GM19238 (cell line): Measurements from ENCODE around the gene BIRC5.

Experiments
- DNase-seq: peaks from one replicate; pipeline ENCODE4 v3.0.0; 2011; ENCODE audit warnings: low spot score; ENCODE audit not compliant: insufficient read length

Gene BIRC5

DNA sequence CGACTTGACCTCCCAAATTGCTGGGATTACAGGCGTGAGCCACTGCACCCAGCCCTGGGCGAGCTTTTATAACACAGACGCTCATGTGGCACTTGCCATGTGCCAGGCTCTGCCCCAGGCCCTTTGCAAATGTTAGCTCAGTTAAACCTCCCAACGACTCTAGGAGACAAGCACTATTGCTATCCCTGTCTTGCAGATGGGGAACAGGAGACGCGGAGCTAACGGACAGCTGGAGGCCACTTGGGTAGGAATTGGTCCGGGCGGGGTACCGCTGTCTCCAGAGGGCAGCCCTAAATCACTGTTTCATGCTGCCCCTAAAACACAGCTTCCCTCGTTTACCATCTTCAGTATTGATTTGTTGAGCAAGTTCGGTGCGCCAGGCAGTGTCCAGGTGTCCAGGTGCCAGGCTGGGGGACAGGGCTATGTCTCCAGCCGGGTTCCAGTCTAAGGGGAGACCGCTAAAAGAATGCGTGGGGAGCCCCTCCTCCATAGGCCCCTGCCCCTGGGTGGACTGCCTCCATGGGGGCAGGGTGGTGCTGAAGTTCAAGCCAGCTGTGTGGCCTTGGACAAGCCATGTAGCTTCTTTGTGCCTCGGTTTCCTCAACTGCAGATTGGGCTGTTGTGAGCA lies 41.1 kb downstream of the BIRC5 start:
- DNase-seq: no peak

- DNase-seq: no peak
Observed at GRCh38 chr17:78255953-78256706, 42.1 kb downstream of the BIRC5 start.

DNA sequence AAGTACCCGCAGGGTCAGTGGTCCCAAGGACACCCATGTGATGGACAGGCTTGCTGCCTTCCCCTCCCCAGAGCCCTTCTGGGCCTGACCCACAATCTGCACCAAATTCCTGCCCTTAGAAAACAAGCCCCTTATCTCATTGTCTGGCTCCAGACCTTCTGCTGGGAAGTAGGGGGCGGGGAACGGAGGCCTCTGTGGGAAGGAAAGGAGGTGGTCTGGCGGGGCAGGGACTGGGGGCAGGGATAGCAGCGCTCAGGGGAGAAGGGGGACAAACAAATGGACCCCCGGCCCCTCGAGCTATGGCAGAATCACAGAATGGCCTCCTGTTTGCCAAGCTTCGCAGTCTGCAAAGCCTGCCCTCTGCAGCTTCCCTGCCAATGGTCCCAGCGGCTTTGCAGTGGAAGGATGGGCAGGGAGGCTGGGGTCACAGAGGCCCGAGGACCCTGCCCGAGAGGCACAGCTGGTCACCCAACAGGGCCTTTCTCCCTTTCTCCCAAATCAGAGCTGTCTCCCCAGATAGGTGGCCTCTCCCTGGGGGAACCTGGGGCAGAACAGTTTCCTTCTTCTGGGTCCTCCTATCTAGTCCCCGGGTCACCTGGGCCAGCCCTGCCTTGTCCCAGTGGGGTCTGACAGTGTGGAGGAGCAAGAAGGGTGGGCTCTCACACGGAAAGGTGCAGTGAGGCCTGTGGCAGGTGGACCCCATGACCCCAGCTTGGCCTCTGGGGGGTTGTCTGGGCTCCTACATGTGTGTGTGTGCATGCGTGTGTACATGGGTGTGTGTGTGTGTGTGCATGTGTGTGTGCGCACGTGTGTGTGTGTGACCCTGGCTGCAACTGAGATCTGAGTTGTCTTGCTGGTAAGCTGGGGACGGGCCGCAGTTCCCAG lies 42.9 kb downstream of the BIRC5 start:
- DNase-seq: no peak

DNA sequence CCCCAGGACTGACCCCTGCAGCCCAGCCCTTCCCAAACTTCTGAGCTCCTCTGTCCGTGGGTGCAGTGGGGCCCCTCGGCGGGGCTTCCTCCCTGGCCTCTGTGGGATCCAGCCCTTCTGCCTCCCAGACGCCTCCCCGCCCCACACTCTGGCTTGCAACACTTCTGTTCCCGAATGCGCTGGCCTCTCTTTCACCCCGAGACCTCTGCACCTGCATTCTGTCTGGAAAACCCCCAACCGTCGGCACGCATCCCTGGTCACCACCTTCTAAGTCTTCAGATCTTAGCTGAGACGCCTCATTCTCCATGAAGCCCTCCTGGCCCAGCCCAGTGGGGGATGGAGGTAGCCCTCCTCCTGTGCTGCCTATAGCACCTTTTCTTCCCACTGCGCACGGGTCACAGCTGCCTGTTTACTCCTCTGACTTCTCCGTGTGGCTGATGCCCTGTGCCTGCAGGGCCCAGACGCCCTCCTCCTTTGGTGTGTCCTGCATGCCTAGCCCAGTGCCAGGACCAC lies 43.8 kb downstream of the BIRC5 start:
- DNase-seq: no peak

- no peak for DNase-seq
Observed at GRCh38 chr17:78258323-78259191, 44.5 kb downstream of the BIRC5 start.

GRCh38 chr17:78259192-78259554 lies 45.1 kb downstream of the BIRC5 start:
- DNase-seq: no peak

DNA sequence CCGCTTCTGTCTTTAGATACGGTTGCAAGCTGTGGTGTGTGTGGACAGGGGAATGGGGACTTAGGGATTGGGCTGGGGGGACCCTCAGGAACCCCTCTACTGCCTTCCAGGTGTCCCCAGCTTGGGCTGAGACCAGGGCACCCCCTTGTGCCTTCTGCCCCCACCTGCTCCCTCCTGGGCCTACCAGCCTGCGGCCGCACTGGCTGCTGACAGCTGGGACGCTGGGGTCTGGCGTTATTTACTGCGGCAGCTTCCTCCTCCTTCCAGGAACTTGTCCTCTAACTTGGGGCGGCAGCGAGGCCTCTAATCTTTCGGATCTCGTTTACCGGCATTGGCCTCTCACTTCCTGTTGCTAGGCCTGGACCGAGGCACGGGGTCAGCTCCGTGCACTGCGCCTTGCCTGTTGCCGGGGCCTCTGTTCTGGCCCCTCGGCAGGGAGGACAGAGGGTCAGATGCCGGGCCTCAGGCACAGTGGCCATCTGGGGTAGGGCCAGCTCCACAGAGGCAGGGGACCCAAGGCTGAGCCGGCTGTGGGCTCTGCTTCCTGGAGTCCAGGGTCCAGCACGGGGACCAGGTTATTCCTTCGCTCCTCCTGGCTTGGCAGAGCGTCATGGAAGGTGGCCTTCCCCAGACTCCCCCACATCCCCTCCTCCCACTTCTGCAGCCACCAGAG lies 49.1 kb downstream of the BIRC5 start:
- DNase-seq: no peak

GRCh38 chr17:78263736-78264340 lies 49.8 kb downstream of the BIRC5 start:
- DNase-seq: no peak

DNA sequence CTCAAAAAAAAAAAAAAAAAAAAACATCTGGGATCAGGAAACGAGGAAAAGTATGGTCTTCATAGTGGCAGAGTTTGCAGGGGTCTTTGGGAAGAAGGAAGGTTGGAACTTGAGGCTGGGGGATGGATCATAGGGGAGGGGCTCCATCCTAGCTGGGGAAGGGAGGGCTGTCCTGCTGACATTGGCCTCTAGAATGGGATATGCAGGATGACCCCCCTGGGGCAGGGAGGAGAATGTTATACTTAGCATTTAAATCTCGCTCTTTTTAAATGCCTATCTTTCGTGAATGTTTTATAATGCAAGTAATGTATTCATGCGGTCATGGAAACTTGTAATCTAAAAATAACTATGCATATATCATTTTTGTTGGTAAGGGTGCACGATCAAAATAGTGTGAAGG lies 50.5 kb downstream of the BIRC5 start:
- DNase-seq: no peak

DNA sequence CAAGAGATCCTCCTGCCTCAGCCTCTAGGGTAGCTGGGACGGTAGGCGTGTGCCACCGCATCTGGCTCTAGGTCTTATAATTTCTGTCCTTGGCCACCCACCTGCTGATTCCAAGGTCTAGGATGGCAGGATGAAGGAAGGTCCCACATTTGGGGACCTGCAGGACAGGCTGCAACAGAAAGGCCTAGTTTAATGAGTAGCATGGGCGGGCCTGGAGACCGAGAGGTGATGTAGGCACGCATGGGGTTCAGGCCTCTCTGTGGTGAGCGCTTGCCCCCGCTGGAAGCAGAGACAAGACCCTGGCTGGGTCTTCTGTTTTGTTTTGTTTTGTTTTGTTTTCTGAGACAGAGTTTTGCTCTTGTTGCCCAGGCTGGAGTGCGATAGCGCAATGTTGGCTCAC lies 51.1 kb downstream of the BIRC5 start:
- DNase-seq: no peak

DNA sequence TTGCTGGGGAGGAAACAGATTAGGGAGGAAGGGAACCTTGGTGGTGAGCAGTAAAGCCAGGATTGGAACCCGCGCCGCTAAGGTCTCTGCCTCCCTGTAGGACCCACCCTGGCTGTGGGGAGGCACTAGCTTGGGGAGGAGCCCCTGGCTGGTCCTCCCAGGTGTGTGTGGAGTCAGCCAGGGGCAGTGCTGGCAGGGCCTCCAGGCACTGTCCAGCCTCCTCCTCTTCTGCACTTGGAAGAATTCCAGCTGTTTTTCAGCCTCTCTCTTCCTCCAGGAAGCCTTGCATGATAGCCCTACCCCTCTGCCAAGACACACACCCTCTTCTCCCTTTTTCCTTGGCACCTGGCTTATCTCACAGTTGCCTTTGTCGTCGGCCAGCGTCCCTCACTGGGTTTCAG lies 52.2 kb downstream of the BIRC5 start:
- DNase-seq: no peak

GRCh38 chr17:78266771-78267170 lies 52.7 kb downstream of the BIRC5 start:
- no peak for DNase-seq

- DNase-seq: no peak
Observed at GRCh38 chr17:78267253-78268073, 53.4 kb downstream of the BIRC5 start.

DNA sequence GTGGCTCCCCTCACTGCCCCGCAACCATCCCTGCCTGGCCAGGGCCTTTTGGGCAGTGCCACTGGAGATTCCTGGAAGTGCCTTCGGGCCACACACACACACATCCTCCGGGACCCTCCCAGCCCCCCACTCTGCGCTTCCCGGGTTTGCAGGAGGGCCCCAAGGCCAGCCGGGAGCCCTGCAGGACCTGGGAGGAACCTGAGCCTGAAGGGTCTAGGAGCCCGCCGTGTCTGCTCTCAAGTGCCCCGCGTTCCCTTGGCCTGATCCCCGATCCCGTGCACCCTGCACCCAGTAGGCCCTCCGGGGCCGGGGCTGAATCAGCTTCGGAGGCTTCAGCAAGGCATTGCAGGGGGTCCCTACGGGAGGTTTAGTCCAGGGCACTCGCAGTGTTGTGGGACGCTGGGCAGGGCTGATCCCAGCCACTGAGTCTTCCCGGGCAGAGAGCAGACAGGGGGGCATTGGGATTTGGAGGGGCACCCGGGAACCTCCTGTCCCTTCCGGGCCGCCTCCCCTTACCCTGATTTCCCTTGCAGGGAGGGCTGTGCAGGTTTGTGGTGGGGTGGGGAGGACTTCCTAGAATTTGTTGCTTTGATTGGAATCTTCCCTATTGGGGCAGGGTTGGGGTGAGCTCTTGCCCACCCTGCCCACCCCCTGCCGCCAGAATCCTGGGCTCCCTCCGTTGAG lies 54.3 kb downstream of the BIRC5 start:
- no peak for DNase-seq

DNA sequence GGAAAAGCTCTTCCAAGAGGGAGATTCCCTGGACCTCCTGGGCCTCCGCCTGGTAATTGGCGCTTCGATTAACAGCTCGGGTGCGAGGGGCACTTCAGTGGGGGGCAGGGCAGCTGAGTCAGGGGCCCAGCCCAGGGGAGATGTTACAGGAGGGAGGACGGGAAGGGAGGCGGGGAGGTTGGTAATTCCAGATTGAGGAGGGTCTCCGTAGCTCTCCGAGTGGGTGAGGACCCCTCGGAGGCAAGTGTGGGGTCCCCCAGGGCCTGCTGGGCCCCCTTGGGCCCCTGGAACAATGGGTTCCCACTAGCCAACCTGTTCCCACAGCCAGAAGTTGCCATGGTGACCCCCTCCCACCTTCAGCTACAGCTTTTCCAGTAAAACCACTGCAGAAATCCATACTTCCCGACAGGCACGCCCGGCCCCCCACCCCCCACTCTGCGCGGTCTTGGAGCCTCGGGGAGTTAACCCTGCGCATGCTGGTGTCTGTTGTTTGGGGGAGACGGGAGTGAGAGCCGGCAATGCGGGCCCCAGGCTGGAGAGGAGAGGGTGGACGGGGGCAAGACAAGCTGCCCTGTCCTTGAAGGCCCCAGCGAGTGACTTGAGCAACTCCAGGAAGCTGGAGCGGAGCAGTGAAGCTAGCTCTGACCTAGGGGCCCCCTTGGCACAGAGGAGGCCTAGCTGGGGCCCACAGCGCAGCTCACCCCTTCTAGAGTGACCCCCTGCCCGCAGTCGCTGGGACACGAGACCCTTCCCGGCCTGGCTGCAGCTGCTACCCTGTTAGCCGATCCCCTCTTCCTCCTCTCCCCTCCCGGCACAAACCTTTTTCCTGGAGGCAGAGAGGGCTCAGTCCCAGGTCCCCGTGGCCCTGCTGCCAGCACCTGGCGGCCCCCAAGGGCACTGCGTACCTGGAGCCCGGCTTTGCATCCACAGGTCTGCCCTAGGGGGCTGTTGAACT lies 55.2 kb downstream of the BIRC5 start:
- no peak for DNase-seq

- DNase-seq: no peak
Observed at GRCh38 chr17:78269955-78270381, 55.9 kb downstream of the BIRC5 start.

- DNase-seq: no peak
Observed at GRCh38 chr17:78271419-78272170, 57.5 kb downstream of the BIRC5 start.
